ENCODE data around the gene REEP1.

DNA sequence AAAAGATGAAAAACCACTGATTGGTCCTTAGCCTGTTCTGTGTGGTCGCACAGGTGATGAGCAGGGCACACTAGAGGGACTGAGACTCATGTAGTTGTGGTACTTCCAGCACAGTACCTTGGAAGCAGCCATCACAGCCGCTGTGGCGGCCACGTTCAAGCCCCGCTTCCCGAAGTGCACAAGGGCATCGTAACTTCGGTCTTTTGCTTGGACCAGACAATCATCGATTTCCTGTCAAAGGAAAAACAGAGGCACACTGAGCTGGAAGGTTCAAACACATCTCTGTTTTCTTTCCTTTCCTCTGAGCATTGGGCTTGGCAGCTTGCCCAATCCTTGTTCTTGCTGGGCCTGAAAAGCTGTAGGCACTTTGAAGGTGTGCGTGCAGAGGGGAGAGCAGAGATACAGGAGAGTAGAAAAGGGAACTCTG is 85.6 kb downstream of the REEP1 start:
- no peak for TF ChIP-seq POLR2AphosphoS5 (IDR thresholded peaks at IDR 0.05)
- TF ChIP-seq CTCF (IDR thresholded peaks at IDR 0.05), result no peak
- no peak for TF ChIP-seq POLR2A (IDR thresholded peaks at IDR 0.05)
- TF ChIP-seq EP300 (IDR thresholded peaks at IDR 0.05), result no peak
